ENCODE results near the gene SDCCAG8.

Gene SDCCAG8

GRCh38 chr1:243244432-243244841 lies 11.4 kb upstream of the SDCCAG8 start:
- no peaks in the 10 kb centered on the region for H3K4me1 ChIP-seq
- H3K36me3 ChIP-seq = 0 out of 2 replicates have a peak, but pooled peaks cover 4% of the 10 kb centered on the region
- no peak for TF ChIP-seq CTCF (IDR thresholded peaks at IDR 0.05; ENCODE audit: low read depth, low read length)
- DNase-seq = no peak
- no peaks in the 10 kb centered on the region; the same call in 1 of the 2 replicates for H3K9me3 ChIP-seq
- no peak overlapping the region for H3K4me3 ChIP-seq (ENCODE audit: low read depth, low read length)
- no peaks in the 10 kb centered on the region for H3K27me3 ChIP-seq

GRCh38 chr1:243246916-243247315 lies 8.9 kb upstream of the SDCCAG8 start:
- H3K4me1 ChIP-seq = no peaks in the 10 kb centered on the region
- no peak for DNase-seq
- H3K4me3 ChIP-seq (ENCODE audit: low read depth, low read length) = no peak overlapping the region
- TF ChIP-seq CTCF (IDR thresholded peaks at IDR 0.05; ENCODE audit: low read depth, low read length) = no peak
- peaks cover 4% of the 10 kb centered on the region; the same call in 1 of the 2 replicates for H3K36me3 ChIP-seq
- no peaks in the 10 kb centered on the region; the same call in 1 of the 2 replicates for H3K9me3 ChIP-seq
- no peaks in the 10 kb centered on the region for H3K27me3 ChIP-seq

GRCh38 chr1:243247901-243248300 lies 7.9 kb upstream of the SDCCAG8 start:
- Histone ChIP-seq H3K9me3 (no peaks in the 10 kb centered on the region; the same call in 1 of the 2 replicates), H3K4me3 (ENCODE audit: low read depth, low read length) (no peak overlapping the region), H3K36me3 (peaks cover 4% of the 10 kb centered on the region; the same call in 1 of the 2 replicates), H3K27me3 (no peaks in the 10 kb centered on the region), H3K4me1 (no peaks in the 10 kb centered on the region)
- no peak for TF ChIP-seq CTCF (IDR thresholded peaks at IDR 0.05; ENCODE audit: low read depth, low read length)
- DNase-seq = no peak

- TF ChIP-seq CTCF (IDR thresholded peaks at IDR 0.05; ENCODE audit: low read depth, low read length) = no peak
- H3K9me3 ChIP-seq = no peaks in the 10 kb centered on the region; the same call in 1 of the 2 replicates
- H3K4me3 ChIP-seq (ENCODE audit: low read depth, low read length) = no peak overlapping the region
- no peaks in the 10 kb centered on the region for H3K4me1 ChIP-seq
- no peaks in the 10 kb centered on the region for H3K27me3 ChIP-seq
- DNase-seq = no peak
- no peaks in the 10 kb centered on the region; the same call in 1 of the 2 replicates for H3K36me3 ChIP-seq
Observed at GRCh38 chr1:243249214-243249613, 6.6 kb upstream of the SDCCAG8 start.

GRCh38 chr1:243250102-243250501 lies 5.7 kb upstream of the SDCCAG8 start:
- H3K4me1 ChIP-seq = no peaks in the 10 kb centered on the region
- H3K9me3 ChIP-seq = no peaks in the 10 kb centered on the region; the same call in 1 of the 2 replicates
- DNase-seq = no peak
- no peaks in the 10 kb centered on the region for H3K27me3 ChIP-seq
- H3K36me3 ChIP-seq = peaks cover 2% of the 10 kb centered on the region
- H3K4me3 ChIP-seq (ENCODE audit: low read depth, low read length) = no peak overlapping the region
- TF ChIP-seq CTCF (IDR thresholded peaks at IDR 0.05; ENCODE audit: low read depth, low read length) = no peak

GRCh38 chr1:243251539-243251938 lies 4.3 kb upstream of the SDCCAG8 start:
- Histone ChIP-seq H3K27me3 (no peaks in the 10 kb centered on the region), H3K4me3 (ENCODE audit: low read depth, low read length) (no peak overlapping the region), H3K4me1 (no peaks in the 10 kb centered on the region), H3K36me3 (peaks cover 2% of the 10 kb centered on the region), H3K9me3 (no peaks in the 10 kb centered on the region; the same call in 1 of the 2 replicates)
- no peak for TF ChIP-seq CTCF (IDR thresholded peaks at IDR 0.05; ENCODE audit: low read depth, low read length)
- DNase-seq = no peak

Measured in BE2C (cell line).